Measurements from ENCODE around the gene SLC24A3.

SLC24A3 gene

DNA sequence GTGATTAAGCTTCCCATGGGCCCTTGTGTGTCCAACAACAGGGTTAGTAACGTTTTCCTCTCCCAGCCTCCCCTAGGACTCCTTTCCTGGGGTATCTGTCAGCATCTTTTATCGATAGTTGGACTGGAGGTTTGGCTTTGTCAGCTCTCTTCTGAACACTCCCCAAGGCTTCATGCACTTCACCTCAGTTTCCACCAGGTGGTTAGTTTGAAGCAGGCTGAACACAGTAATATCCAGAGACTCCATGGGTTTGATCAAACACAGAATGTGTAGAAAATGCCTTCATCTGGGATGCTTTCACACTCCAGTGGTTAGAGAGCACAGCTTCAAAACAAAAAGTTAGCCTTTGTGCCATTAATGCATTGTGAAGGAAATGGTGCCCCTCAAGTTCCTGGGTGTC, 139.1 kb downstream of the SLC24A3 start:
- no peak for DNase-seq

DNA sequence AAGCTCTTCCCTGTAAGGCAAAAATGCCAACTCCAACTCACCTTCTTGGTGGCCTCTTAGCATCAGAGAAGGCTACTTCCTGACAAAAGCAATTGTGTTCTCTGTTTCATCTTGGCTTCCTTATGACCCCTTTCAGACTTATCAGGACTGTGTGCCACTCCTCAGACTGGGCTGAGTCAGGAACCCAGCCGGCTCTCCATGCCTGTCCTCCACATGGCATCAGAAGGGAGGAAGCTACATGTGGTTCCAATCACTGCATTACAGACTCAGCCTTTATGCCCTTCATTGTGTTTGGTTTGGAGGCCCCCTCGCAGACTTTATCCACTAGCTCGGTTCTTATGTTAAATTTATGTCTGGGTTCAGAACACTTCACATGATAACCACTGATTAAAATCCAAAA, 142.5 kb downstream of the SLC24A3 start:
- no peak for DNase-seq

DNA sequence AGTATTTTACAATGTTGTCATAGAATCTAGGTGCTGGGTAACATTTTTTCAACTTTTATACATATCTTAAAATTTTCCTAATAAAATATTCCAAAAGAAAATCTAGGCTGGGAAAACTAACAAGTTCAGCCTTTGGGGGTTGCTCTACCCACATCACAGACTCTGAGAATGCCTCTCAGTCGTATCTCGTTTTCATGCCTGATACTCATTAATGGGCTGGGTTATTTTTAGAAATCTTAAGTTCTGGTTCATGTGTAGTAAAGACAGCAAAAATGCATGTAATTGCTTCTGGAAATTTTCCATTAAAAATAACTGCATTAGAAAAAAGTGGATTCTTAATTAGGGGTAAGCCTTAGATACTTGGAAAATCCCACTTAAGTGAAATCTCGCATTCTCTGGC, 149.3 kb downstream of the SLC24A3 start:
- no peak for DNase-seq

DNA sequence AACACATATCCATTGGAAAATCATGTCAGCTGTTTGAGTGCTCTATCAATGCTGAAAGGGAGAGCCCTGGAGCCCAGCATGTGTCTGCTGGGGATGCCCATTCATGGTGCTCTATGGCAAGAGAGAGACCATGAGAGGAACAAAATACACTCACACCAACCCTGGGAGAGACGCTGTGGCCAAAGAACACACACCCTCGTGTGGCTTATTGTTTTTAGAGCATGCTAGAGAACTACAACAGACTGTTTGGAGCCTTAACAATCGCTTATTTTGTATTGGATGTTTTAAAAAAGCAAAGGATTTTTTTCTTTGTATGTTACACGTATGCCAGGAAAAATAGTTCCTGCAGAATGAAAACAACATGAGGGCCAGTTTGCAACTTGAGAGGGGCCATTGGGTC, 151.0 kb downstream of the SLC24A3 start:
- DNase-seq = no peak

DNA sequence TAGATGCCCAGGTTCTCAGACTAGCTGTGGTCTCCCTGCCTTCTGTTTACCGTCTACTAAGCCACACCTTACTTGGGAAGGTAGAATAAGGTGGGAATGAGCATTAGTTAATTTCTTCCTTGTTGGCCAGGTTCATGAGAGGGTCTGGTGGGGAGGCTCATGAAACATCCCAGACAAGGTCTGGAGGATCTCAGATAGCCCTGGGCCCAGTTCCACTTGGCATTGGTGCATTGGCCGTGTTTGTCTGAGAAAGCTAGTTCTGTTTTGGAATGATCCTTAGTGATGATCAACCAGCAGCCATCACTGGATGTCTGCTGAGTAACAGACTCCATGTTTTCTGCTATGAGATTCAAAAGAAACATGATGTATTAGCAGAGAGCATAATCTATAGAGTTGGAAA, 155.1 kb downstream of the SLC24A3 start:
- DNase-seq = no peak

DNA sequence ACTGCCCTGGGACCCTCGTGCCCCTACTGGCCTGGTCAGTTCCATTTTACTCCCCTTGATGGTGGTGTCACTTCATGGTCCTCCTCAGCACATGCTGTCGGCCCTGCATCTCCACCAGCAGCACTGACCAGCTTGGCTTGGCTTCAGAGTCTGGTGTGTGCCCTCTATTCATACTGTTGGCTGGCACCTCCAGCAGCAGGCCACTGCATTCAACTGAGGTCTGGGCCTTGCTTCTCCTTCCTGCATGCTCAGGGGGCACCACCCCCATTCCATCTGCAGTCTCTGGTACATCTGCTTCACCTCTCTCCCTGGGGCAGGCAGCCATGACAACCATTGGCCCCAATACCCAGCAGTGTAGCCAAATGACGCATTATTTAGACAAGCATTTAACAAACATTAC, 155.9 kb downstream of the SLC24A3 start:
- DNase-seq = no peak

DNA sequence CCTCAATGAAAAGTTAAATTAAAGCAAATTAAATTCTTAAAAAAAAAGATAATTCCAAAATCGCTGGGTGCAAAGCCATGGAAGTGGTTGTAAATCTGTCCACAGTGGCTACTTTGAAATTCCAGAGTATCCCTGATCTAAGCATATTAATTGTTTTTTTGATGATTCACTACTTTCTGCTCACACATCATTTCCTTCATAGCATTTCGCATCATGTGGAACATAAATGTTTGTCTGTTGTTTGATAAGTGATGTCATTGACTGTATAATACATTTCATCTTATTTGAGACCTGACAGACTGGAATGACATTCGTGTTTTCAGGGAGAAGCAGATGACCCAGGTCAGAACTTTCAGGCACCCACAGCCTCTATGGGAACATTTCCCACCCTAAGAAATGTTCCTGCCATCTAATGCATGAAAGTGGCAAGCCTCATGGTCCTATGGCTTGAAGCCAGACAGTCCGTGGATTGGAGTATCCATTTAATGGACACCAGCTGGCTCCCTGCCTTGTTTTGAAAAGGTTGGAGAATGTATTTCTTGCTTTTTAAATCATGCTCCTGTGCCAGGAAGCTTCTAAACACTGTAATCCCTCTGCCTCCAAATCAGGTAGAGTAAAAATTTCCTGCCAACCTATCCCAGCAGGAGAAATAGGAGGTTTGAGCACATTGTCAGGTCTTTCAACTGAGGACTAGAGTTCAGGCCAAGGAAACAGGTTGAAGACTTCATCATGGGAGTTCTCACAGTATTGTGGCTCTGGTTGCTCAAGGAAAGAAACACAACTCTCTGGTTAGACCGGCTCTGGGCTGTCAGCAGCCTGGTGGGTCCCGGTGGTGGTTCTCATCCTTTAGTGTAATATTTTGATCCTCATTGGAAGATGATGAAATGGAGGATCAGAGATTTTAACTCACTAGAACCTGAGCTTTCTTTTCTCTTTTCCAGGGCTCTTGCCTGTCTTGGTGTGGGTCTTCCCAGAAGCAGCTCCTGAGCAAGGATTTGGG, 157.9 kb downstream of the SLC24A3 start:
- DNase-seq = no peak

DNA sequence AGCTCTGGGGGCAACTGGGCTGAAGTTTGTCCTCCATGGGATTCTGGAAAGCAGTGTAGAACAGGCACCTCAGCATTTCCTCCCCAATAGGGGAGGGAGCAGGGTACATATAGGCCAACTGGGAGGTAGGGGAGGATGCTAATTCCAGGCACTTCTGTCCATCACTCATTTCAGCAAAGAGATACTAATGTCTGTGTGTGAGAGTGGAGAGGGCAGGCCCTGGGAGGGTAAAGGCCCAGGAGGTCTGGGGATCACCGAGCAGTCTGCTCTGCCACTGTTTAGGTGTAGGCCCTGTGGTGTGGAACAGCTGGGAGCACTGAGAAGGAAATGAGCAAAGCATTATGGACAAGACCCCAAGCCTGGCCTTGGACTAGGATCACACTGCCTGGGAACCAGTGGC, 158.7 kb downstream of the SLC24A3 start:
- DNase-seq = no peak

DNA sequence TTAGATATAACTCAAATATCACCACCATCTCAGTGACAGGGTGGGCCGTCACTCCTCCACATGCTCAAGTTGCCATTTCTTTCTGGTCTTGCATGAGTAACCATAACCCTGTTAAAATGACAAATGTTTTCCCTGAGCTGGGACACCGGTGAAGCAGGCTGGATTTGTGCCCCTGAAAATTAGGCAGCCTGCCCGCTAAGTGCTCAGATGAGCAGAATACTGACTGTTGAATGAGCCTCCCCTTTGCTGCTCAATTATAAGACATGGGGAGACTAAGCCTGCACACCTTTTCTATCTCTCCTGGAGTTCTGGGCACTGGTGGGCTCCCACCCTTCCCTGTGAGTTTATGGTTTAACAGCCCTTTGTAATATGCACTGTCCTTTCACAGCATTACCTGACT, 161.8 kb downstream of the SLC24A3 start:
- no peak for DNase-seq

DNA sequence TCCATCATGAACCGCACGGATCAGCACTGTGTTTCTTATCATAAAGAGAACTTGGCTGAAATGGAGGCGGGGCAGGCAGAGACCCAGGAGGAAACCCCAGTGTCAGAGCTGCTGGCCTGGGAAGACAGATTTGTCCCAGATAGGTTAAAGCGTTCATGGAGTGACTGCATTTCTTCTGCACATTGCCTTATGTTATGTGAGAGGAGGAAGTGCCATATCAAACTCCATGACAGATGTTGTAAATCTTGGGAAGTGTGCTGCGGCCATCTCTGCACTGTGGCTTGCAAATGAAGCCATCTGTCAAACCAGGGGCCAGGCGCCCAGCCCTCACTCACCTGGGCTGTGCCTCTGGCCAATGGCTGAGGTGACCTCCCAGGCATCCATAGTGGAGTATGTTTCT, 163.0 kb downstream of the SLC24A3 start:
- no peak for DNase-seq

DNA sequence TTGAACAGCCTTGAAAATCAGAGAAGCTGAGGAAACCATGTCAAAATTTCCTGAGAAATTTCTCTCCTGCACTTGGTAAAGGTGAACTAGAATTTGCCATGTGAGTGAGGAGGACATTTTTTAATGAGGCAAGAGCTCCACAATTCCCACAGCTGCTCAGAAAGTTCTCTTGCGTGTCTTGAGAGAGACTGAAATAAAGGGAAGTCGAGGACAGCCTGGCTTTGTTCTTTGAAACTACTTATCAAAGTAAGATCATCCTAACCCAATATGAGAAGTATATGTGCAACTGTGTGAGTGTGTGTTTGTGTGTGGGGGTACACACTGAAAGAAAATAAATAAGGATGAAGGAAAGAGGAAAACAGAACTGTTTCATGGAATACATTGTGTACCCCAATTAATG, 163.4 kb downstream of the SLC24A3 start:
- DNase-seq = peak; percentile 2 to 9

DNA sequence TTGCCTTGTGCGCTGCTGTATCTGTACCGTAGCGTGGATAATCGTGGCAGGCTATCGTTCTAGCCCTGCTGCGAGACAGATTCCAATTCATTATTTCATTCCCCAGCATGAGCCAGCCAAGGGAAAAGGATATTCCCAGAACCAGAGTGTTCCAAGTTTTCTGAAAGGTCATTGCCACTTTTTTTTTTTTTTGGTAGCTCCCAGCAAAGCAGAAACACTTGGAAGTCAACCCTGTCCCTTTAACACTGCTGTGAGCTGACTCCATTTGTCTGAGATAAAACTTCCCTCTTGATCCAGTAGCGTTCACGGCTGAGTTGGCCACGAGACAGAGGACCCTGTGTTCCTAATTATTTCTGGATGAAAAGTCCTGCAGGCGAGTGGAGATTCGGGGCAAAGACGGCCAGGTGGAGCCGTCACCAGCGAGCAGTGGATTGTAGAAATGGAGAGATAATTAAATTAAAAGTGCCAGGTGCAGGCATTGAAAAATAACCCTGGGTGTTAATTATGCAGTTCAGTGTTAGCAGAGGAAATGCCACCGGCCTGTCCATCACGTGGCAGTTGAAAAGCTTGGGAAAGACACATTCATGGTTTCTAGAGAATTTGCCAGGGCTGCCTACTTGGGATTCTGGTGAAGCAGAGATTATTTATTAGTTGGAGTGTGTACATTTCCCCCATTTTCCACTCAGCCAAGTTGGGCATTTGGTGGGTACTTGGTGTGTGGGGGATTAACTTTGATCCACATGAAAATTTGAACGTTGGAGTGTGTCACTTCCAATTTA, 164.2 kb downstream of the SLC24A3 start:
- no peak for DNase-seq

DNA sequence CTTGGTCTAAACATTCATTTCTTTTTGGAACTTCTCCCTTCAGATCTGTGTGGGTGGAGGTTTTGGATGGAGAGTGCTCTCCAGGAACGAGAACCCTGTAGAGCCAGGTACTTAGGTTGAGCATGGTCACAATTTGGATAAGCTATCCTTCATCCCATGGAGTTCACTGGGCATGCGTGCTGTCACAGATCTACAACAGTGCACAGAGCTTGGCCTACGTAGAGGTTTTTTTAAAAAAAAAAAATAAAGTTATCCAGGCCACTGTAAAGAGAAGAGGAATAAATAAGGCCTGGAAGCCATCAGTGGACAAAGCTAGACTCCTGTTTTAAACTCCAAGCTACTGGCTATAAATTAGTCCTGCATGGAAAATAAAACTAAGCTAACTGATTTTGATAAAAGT, 165.6 kb downstream of the SLC24A3 start:
- no peak for DNase-seq

DNA sequence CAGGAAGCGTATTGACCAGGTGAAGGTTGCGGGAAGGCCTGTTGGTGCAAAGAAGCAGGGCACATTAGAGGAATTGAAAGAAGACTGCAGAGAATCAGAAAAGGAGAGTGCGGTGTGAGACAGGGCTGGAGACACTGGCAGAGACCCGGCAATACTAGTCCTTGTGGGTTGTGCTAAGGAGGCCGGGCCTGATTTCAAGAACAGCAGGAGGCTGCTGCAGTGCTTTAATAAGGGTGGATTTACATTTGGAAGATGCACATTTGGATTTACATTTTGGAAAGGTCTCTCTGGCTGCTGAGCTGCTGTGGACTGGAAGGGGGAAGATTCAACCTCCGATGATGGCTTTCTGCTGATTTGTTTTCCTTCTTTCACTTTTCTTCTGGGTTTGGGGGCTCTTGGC, 167.8 kb downstream of the SLC24A3 start:
- DNase-seq = no peak

DNA sequence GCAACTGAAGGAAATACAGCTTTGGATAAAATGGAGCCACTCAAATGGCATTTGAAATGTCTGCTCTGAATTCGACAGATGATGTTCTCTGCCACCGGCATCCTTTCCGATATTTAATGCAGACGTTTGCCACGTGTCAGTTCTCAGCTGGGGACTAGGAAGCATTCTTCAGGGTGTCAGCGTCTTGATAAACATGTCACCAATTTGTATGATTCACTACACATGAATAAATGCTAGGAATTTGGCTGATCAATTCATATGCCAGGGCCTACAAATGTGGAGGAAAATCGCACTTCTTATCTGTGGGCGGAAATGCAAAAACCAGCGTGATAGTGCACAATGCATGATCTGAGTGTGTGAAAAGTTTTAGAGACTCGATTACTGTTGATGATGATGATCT, 169.5 kb downstream of the SLC24A3 start:
- no peak for DNase-seq

DNA sequence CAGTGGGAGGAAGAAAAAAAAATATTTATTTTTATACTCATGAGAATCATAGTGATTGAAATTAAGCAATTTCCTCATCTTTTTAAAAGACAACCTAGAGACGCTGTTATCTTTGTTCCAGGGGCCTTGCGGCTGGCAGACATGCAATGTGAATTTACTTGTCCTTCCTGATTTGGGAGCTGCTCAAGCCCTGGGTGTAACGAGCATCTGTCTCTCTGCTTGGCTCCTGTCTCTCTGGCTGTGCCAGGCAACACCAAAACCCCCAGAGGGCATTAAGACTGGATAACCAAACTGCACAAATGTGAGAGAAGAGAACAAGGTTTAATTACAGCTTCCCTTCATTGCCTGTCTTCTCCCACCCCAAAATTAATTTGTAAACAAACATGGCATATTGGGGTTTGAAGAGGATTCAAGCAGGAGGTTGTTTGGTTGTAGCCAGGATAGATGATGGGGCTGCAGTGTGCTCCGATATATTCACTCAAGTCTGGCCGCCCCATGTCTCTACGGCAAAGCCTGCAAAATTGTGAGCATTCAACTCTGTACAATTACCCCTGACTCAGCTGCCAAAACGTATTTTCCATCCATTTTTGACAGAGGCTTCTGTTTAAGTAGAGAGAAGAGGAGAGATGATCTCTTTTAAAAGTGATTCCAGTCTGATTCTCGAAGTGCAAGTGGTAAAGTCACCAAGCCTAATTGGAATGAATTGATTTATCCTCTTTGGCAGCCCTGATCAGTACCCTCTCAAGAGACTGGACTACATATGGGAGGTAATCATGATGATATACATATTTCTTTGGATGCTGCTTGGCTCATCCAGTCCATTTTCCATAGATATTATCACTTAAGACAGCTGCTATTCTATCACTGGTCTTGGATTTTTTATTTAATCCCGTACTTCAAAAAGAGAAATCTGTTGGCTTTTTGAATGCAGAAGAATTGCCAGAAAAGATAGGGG, 170.2 kb downstream of the SLC24A3 start:
- no peak for DNase-seq

DNA sequence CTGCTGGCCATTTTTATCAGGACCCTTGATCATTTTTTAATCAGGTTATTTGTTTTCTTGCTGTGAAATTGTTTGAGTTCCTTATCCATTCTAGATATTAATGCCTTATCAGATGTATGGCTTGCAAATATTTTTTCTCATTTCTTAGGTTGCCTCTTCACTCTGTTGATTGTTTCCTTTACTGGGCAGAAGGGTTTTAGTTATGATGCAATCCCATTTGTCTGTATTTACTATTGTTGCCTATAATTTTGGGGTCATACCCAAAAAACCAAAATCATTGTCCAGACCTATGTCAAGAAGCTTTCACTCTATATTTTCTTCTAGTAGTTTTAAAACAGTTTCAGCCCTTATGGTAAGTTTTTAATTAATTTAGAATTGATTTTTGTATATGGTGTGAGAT, 172.5 kb downstream of the SLC24A3 start:
- DNase-seq = no peak

DNA sequence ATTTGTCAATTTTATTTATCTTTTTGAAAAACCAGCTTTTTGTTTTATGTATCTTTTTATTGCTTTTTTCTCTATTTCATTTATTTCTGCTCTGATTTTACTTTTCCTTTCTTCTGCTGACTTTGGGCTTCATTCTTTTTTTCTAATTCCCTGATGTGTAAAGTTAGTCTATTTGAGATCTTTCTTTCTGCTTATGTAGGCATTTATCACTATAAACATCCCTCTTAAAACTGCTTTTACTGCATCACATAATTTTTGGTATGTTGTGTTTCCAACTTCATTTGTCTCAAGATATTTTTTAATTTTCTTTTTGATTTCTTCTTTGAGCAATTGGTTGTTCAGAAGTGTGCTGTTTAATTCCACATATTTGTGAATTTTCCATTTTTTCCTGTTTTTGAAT, 174.8 kb downstream of the SLC24A3 start:
- no peak for DNase-seq

DNA sequence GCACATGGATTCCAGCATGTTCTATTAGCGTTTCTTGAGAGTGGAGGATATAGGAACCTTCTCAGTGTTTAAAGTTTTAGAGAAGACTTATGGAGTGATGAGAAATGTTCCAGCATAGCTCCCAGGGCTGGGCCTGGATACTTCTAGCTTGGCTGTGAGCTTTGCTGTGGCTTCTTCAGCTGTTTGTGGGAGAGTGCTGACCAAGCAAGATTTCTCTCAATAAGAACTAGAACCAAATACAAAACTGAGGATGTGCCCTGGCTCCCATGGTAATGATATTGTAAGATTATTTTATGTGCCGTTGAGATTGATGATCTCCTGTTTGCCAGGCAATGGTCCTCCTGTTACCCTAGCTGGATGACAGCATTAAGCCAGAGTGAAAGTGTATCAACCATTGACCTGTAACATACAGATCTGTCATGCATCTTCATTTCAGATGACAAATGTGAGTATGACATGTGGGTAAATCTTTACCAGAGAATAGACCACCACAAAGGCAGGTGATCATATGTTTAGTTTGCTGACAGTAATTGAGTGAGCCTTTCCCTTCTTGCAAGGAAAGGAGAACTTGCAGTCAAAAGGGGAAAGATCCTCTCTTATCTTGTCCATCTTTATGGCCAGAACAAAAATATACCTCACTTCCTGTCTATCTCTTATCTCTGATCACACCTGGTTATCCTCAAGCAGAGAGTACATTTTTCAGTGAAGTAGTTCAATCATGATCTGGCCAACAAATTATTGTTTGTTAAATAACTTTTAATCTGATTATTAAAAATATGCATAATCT, 180.1 kb downstream of the SLC24A3 start:
- DNase-seq = no peak

DNA sequence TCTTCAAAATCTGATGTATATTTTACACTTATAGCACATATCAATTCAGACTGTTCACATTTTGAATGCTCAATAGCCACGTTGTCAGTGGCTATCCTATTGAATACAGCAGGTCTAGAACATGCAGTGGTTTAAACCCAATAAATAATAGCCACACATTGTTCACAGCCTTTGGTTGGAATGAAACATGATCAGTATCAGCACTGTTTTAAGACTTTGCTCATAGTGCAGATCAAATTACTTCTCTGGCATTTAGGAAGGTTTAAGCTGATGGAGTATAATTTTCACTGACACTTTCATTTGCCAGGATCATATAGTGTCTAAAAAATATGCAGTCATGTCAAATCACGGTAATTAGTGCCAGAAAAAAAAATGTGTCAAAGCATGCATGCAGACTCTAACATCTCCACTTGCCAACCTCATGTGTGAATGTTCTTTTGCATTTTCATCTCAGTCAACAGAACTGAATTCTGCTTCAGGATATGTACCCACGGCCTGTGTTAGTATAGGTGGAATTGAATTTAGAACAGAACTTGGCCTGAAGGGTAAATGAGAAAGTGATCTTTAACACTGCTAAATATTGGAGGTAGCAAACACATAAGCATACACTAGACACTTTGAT, 184.1 kb downstream of the SLC24A3 start:
- no peak for DNase-seq

DNA sequence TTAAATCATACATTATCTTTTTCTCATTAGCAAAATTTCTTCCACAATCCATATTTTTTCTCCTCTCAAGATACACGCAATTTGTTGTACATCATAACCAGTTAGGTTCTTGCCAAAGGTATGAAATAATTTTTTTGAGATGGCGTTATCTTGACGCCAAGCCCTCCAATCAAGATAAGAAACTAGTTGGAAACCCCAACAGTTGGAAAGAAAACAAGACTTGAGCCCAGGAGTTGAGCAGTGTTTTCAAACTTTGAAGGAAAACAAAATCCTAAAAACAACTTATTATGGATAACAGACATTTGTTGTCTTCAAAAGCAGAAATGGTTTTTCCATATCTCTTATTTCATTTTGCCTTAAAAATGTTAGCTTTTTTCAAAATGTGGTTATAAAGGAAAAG, 184.8 kb downstream of the SLC24A3 start:
- no peak for DNase-seq

DNA sequence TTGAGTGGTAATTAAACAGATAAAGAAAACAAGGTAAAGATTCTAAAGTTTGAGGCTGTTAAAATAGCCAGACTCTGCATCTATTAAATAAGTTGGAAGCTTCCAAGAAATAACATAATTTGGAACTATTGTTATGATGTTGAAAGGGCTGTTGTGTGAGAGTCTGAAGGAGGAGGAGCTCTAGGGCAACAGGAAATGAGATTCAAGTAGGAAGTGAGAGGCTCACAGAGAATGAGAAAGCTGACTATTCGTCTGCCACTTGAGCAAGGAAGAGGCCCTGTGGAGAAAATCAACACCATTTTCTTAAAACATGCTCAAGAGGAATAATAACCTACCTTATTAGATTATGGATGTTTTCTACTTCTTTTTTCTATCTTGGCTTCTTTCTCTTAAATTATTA, 185.2 kb downstream of the SLC24A3 start:
- DNase-seq = peak; percentile 46
